B cell (primary cell): Measurements from ENCODE around the gene ZEB2.

ENCODE experiments used
- EZH2 ChIP-seq: IDR thresholded peaks from 2 replicates; pipeline ENCODE4 v1.6.1; 2012; ENCODE audit warnings: borderline replicate concordance, low read depth, mild to moderate bottlenecking, moderate library complexity, low read length; ENCODE audit not compliant: insufficient read depth, poor library complexity, severe bottlenecking
- TF ChIP-seq, protein P1 (sequence below): fragments of 200-600 bp; IDR thresholded peaks from one replicate; pipeline ENCODE4 v1.8.0; 2022; ENCODE audit warnings: antibody characterized with exemption, mild to moderate bottlenecking

DNA sequence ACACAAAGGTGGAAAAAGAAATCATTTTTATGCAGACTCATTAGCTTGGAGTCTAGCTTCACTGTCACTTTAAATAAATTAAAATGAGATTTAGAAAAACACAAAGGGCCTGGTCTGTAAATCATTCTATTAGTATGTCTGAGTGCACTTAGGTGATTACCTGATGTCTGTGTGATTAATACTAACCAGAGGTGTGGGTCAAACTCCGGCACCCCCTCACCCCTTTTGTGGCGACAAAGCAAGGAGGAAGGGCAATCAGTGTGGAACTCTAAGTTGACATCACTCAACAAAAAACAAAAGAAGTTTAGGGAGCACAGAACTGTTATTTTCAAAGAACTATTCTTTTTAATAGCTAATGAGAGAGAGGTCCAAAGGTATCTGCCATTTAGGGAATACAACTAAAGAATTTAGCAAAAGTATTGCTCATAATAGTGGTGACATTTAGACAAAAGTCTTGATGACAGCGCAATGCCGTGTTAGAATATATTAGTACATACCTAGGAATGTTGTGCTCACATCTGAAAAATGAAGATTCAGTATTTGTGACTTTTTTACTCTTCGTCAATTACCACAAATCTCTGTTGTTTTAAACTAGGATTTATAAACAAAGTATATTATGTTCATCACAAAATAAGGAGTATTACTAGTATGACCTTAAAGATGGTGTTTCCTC is 66.3 kb downstream of the ZEB2 start:
- TF ChIP-seq, protein P1, sequence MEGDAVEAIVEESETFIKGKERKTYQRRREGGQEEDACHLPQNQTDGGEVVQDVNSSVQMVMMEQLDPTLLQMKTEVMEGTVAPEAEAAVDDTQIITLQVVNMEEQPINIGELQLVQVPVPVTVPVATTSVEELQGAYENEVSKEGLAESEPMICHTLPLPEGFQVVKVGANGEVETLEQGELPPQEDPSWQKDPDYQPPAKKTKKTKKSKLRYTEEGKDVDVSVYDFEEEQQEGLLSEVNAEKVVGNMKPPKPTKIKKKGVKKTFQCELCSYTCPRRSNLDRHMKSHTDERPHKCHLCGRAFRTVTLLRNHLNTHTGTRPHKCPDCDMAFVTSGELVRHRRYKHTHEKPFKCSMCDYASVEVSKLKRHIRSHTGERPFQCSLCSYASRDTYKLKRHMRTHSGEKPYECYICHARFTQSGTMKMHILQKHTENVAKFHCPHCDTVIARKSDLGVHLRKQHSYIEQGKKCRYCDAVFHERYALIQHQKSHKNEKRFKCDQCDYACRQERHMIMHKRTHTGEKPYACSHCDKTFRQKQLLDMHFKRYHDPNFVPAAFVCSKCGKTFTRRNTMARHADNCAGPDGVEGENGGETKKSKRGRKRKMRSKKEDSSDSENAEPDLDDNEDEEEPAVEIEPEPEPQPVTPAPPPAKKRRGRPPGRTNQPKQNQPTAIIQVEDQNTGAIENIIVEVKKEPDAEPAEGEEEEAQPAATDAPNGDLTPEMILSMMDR = no peak
- TF ChIP-seq EZH2 = no peak
